GM18508 (cell line): ENCODE measurements around the gene SAFB2.
"Not testable (repeated sequence)": the region's sequence is repeated elsewhere in the genome, so short reads cannot be mapped to it uniquely, and the experiment has no call there.

Experiments used
- ATAC-seq: cut with Tn5 transposase; IDR thresholded peaks from one replicate; pipeline ENCODE4 v1.9.1; 2021; ENCODE audit warnings: moderate number of reproducible peaks; ENCODE audit not compliant: insufficient read depth, unreplicated experiment

The SAFB2 gene

DNA sequence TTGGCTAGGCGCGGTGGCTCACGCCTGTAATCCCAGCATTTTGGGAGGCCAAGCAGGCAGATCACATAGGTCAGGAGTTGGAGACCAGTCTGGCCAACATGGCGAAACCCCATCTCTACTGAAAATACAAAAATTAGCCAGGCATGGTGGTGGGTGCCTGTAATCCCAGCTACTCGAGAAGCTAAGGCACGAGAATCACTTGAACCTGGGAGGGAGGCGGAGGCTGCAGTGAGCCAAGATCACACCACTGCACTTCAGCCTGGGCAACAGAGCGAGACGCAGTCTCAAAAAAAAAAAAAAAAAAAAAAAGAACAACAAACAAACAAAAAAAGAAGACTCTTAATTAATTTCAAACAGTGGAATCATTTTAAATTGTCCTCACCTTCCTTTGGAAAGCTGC lies 13.8 kb downstream of the SAFB2 start:
- ATAC-seq = not testable (repeated sequence)

DNA sequence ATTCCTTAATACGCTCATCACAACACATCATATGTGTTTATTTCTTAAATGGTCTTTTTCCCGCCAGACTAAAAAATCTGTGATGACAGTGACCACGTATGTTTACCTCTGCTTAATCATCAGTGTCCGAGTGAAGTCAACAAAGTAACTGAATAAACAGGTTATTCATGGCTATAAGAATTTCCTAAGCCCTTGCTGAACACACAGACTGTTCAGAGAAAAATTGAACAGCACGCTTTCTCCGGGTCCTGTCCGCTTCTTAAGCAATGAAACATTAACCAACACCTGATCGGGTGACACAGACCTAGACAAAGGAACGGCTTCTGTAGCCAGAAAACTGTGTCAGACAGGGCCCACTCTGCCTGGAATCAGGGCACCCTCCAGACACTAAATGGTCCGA lies 14.3 kb downstream of the SAFB2 start:
- no peak for ATAC-seq

DNA sequence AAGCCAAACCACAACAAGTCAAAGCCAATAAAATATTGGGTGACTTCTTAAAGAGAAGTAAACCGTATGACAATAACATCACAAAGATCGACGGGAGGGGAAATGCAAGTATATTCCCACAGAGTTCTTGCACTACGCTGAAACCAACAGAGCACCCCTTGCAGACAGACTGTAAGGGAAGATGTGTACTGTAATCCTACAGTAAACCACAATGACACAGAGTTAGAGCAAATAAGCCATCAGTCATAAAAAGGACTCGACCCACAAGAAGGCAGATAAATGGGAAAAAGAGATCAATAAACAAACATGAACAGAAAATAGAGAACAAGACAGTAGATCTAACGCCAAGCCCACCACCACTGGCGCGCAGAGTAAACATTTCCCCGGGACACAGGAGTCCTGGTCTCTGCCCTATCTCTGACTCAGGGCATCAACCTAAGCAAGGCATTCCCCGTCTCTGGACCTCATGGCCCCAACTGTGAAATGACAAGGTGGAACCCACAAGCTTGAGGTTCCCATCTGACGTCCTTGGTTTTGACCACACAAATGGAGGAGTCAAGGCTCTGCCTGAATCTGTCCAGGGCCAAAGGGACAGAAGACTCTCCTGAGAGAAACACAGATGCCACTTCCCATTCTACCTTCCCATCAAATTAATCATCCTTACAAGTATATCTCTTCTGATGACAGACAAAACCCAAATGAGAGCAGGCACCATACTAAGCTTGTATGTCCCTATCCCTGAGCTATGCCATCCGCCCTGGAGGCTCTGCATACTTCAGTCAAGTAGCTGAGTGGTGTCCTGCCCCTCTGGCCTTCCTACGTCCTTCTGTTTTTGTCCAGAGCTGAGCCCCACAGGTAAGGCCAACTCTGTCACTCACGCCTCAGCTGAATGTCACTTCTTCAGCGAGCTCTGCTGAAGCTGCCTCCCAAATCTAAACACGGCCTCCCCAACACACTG lies 15.0 kb downstream of the SAFB2 start:
- ATAC-seq = no peak

DNA sequence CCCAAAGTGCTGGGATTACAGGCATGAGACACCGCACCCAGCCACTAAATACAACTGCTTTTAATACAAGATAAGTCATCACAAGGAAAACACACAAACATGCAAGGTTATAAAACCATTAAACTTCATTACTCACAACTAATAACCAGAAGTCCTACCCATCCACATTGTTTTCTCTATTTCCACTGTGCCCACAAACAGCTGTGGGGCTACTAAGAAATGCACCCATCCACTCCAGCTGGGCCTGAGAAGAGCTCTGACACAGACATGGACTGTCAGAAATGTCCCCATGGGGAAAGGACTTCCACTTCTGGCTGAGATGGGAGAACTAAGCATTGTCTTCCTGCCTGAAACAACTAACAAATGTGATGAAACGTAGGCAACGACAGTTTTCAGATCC lies 17.2 kb downstream of the SAFB2 start:
- no peak for ATAC-seq

DNA sequence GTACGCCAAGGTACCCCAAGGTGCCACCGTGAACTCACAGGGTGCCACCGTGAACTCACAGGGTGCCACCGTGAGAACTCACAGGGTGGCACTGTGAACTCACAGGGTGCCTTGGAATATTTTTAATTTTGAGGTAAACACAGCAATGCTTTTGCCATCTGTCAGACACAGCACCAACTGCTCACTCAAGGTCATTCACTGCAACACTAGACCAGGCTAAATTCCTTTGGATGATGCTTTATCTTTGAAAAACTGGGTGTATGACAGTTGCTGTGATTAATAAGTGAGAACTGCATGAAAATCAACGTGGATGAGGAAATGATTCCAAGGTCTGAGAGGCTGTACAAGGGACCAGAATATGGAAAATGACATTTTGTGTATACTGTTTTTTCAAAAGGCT lies 18.9 kb downstream of the SAFB2 start:
- no peak for ATAC-seq

DNA sequence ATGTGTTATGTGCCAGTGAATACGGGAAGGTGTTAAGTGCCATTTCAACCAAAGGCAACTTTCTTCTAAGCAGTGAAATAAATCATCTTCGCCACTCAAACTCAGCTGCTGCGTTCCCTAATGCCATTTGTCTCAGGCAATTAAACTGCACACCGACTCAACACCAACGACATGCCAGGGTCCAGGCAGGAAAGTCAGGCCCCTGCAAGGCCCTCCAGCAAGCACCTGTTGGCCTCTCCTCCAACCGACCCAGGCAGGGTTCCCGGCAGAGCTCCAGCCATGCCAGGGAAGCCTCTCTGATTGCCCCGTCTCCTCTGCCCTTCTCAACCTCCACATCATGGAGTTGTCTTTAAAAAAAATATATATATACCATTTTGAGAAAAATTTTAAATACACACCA lies 21.8 kb downstream of the SAFB2 start:
- no peak for ATAC-seq

DNA sequence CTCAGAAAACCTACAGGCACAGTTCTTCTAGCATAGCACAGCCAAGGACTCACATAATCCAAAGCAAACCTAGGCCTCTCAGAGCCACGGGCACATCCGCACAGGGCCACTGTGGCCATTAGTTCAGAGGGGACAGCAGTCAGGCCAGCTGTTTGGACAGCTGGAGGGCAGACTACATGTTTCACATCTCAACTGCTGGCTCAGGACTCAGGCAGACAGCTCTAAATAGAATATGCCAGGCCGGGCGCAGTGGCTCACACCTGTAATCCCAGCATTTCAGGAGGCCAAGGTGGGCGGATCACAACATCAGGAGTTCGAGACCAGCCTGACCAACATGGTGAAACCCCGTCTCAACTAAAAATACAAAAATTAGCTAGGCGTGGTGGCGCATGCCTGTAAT lies 26.8 kb downstream of the SAFB2 start:
- ATAC-seq = no peak

DNA sequence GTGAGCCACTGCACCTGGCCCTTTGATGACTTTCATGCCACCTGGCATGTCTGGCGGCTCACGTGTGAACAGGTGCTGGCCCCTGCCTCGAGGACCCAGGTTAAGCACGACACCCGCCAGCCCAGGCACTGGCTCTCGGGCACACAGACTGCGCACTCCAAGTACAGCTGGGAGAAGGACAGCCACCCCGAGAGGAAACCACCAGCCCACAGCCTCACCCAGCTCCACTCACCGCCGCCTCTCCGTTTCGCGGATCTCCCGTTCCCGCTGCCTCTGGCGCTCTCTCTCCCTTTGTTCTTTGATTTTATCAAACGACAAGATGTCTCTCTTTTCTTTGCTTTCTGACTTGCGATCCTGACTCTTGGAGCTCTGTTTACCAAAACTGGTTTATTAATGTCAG lies 27.4 kb downstream of the SAFB2 start:
- no peak for ATAC-seq

DNA sequence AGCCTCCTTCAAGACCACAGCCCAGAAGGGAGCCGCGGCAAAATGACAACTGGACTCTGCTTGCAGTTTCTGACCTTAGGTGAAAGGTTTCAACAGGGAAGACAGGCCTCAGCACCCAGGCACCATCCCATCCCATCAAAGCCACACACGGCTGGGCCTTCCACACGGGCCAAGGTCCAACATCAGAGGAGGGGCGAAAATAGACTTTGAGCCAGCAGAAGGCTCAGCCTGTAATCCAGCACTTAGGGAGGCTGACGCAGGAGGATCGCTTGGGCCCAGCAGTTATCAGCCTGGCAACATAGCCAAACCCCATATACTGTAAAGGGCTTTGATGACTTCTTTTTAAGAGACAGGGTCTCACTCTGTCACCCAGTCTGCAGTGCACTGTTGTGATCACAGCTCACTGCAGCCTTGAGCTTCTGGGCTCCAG lies 28.0 kb downstream of the SAFB2 start:
- ATAC-seq = no peak

DNA sequence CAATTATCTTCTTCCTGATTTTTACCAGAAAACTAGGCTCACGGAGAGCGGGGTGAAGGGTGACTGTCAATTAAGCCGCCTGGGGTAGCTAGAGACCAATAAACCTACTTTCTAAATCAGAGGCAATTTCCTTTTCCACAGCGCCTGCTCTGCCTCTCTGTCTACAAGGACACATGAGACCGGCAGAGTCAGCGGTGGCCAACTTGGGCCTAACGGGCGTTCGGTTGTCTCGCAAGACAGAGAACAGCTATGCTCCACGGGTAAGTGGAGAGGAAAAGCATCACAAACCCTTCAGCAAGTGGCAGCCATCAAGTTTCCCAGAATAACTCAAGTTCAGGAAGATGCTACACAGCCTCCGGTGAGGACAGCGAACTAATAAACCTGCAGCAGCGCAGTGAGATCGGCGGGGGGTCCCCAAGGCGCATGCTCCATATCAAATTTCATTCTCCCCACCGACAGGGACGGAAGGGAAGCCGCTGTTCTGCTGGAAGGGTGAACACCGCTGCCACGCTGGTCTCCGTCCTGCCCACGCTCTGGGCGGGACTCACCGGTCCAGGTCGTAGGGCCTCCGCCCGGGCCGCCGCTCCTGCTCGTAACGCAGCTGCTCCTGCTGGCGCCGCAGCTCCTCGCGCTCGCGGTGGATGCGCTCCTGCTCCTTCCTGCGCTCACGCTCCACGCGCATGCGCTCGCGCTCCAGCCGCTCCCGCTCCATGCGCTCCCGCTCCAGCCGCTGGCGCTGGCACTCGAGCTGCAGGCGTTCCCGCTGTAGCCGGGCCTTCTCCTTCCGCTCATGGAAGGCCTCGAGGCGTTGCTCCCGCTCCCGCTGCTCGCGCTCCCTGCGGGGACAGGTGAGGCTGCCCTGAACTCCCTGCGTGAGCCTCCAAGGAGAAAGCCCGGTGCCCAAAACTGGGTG lies 29.0 kb downstream of the SAFB2 start:
- no peak for ATAC-seq

DNA sequence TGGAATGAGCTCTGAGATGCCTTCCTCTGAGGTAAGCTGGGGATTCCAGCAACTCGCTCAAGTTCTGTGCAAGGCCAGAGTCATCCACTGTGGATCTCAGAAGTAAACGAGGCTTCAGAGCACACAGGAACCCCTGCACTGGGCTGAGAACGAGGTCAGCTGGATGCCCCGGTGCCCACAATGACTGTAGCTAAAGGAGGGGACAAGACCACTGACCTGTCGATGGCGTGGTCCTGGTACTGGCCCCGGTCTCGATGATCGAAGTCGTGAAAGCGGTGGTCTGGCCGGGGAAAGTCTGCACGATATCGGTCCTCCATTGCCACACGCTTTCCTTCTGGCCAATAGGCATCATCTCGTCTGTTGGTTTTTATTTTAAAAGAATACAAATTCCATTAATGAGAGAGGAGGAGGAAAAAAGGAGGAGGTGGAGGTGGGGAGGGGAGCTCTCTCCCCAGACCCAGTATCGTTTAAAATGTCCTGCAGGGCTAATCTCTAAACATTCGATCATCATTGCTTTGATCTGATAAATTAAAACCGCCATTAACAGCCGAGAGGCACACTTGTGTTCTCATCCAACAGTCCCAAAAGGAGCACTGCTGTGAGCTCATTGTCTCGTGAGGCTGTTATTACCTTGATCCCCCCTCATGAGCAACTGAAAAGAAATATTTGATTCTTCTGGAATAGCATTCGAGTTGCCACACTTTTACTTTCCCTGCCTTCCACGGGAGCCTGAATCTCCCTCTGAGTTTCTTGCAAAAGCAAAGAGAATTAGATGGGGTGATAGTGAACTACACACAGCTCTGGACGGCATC lies 29.8 kb downstream of the SAFB2 start:
- no peak for ATAC-seq

DNA sequence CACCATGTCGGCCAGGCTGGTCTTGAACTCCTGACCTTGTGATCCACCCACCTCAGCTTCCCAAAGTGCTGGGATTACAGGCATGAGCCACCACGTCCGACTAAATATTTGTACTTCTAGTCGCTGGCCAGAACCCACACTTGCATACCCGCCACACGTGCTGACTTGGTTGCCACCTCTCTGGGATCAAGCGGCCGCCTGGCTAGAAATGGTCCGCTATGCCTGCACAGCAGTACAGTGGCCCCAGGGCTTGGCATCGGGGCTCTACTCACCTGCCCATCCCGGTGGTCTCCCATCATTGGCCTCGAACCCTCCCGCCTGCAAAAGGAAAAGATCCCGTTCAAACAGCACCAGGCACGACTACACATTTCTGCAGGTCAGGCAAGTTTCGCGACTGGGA lies 31.1 kb downstream of the SAFB2 start:
- ATAC-seq = no peak

DNA sequence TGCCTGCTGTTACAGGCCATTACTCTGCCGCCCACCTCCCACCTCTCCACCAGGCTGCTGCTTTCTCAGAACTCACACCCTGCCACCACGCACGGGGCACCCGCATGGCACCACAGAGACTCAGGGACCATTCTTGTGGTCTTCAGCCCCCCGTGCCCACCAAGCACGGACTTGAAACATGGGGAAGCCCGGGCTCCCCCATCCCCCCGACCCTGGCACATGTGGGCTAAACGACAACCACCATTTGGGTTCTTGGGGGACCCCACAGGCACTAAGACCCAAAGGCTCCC lies 31.8 kb downstream of the SAFB2 start:
- no peak for ATAC-seq

DNA sequence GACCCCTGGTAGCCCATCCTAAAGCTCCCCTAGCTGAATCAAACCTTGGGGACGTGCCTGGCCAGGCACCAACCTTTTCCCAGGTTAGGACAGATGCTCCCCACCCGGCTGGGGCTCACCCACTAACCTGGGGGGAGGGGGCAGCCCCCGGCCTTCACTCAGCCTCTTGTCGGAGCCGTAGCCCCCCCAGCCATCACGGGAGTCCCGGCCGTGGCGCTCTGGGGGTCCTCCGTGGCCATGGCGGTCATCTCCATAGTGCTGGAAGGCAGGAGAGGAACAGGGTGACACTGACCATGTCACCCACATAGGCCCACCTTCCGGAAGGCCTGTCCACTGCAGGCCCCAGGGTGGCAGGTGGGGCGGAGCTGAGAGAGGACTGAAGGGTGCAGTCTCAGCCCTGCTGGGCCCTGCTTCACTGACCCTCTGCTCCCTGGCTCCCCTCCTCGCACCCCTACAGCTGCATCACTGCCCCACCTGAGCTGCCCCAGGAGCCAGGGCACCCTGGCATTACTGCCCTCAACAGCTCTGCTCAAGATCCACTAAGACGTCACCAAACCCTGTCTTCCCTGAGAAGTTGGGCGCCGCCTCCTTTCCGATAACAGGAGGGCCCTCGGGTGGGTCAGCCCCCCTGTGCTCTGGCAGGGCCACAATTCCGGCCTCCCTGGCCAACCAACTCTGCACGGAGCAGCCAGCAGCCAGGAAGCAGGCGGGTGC lies 32.3 kb downstream of the SAFB2 start:
- ATAC-seq = no peak

DNA sequence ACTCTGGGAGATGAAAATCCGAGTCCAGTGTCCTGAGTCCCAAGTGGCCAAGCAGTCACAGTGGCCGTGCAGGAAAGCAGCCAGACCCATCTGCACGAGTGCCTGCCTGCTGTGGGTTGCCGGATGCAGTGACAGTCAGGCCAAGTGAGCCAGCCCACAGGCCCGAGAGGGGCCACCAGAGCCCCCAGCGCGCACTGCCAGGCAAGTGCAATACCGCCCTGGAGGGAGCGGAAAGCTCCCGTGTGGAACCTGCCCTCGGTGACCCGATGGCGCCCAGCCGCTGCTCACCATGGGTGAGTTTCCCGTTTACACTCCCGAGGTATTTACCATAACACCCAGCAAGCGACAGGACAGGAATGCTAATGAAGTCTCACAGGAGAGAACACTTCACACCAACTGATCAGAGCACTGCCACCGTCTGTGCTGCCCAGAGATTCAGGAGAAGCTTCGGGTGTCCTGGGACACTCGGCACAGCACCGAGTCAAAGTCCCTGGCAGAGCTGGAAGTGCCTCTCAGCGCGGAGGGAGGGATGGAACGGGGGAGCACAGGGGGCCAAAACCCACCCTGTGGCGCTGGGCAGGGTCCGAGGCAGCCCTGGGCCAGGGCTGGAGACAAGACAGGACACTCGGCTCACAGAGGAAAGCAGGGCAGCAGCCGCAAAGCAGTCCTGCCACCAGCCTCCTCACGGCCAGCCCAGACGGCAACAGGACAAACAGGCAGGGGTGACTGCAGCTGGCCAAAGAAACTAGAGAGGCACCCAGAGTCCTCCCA lies 33.5 kb downstream of the SAFB2 start:
- no peak for ATAC-seq

DNA sequence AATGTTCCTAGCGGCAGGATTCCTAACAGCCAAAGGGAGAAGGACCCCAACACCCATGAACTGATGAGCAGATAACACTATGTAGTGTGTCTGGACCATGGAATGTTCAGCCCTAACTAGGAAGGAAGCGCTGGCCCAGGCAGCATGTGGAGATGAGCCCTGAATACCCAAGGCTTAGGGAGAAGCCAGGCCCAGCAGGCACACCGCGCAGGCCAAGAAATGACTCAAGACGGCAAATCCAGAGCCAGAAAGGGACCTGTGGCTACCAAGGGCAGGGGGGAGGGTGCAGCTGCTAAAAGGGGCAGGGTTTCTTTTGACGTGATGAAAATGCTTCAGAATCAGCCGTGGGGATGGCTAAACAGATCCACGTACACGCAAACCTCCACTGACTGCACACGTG lies 34.1 kb downstream of the SAFB2 start:
- no peak for ATAC-seq

DNA sequence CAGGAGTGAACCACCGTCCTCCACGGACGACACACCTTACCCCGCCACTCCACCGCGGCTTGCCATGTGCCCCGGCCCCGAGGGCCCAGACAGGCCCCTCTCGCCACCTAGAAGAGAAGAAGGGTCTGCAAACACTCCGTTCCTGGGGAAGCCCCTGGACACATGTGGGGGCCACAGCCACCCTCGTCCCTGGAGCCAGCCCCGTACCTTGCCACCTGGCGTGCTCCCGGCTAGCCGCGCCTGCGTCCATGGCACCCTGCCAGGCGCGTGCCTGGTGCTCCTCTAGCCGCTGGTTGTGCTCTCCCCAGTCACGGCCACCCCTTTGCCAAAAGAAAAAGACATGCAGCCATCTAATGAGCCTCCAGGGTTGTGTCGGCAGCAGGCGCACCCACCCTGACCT lies 34.9 kb downstream of the SAFB2 start:
- ATAC-seq = no peak

DNA sequence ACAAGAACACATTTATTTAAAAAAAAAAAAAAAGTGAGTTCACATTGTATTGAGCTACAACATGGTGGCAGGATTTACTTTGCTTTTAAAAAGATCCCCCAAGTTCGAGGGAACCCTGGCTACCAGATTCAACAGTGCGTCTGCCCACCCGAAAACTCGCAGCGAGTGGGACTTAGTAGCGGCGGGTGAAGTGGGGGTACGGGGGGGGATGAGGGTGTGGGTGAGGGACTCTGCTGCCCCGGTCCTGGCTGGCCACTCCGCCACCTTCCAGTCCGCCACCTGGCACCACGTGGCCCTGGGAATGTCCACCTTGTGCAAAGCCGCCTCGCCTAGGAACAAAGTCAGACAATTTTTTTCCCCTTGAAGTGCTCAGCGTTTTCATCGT lies 35.5 kb downstream of the SAFB2 start:
- no peak for ATAC-seq

DNA sequence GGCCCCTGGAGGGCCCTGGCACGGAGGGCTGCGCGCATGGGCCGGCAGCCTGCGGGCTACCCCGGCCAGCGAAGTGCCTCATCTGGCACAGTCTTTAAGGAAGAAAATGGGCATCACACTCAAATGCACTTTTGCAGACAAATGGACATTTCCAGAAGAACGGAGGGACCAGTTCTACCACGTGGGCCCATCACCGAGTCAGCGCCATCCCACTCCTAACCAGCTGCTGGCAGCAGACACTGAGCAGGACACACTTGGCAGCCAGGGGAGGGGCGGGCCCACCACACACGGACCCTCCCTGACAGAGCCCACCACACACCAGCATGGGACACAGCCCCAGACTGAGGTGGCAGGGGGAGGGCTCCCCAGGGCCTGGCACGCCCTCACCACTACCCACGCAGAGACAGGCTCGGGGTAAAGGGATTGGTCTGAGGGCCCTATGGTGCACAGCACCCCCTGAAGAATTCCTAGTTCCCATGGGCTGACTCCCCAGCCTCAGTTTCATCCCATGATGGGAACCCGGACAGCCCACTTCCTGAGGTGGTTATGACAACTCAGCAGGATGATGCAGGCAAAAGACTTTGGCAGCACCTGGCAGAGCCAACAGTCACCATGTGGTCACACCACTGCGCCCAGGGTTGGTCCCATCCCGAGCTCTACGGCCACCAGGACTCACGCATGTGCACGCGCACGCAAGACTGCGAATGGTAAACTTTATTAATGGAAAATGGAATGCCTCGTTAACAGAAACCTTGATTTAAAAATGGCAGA lies 36.1 kb downstream of the SAFB2 start:
- no peak for ATAC-seq
